Right lobe of liver (tissue), 4 donors: ENCODE data around the gene KTN1.

Source experiments
- CTCF ChIP-seq, 4 donors: fragments of 200-600 bp in 3 of 4; fragments of 450-650 bp in 1 of 4; IDR thresholded peaks; one replicate each; pipeline versions ENCODE4 v1.5.1 to v1.8.0; 2016 to 2022; ENCODE audit warnings: antibody characterized with exemption in 4 of 4, mild to moderate bottlenecking in 2 of 4
- POLR2A ChIP-seq: fragments of 450-650 bp; IDR thresholded peaks from one replicate; pipeline ENCODE4 v1.6.1; 2017; ENCODE audit warnings: antibody characterized with exemption, mild to moderate bottlenecking
- donor health status: DM: no; HTN: no; CAD: no.
- donor health status: DM: no; HTN: no; CAD: no.
- donor health status: DM: no; HTN: yes; CAD: no.

DNA sequence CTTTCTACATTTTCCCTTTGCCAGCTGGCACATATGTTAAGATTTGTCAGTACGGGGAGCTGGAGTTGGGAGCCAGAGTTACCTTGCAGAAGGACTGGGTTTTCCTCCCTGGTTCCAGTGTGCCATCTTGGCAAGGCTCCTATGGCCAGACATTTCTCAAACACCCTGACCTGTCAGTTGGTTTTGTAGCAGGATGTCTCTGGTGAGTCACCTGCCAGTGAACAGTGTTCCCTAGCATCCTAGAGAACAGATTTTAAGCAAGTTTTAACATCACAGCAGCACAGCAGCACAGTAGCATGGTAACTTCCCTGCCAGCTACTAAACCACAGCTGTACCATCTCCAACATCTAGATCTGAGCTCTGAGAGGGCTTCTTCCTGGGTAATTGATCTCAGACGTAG, 26.2 kb upstream of the KTN1 start:
- no peak for TF ChIP-seq CTCF (IDR thresholded peaks at IDR 0.05)
- no peak for TF ChIP-seq POLR2A
